Hypothalamus (tissue), 51 donors: Measurements from ENCODE around the gene CDH24.

ENCODE experiments used
- DNase-seq, 51 donors: peaks; one replicate each; lab custom pipeline; 2025; lab: John Stamatoyannopoulos, UW

Gene CDH24

DNA sequence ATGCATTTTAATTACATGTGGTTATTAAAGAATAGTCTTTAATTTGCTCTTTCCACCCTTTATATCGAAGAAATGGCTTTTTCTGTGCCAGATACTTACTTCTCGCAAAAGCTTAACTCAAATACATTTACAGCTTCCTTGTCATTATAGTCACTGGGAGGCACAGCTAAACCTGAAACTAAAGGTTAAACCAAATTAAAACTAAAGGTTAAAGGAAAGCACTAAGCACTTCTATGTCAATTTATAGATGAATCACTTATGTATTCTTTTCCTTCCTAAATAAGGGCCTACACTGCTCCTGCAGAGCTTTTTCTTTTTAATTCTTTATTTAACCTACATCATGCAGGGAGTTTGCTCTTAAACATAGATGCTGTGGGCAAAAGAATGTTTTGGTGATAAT lies 56.5 kb downstream of the CDH24 start:
- DNase-seq: no peak

DNA sequence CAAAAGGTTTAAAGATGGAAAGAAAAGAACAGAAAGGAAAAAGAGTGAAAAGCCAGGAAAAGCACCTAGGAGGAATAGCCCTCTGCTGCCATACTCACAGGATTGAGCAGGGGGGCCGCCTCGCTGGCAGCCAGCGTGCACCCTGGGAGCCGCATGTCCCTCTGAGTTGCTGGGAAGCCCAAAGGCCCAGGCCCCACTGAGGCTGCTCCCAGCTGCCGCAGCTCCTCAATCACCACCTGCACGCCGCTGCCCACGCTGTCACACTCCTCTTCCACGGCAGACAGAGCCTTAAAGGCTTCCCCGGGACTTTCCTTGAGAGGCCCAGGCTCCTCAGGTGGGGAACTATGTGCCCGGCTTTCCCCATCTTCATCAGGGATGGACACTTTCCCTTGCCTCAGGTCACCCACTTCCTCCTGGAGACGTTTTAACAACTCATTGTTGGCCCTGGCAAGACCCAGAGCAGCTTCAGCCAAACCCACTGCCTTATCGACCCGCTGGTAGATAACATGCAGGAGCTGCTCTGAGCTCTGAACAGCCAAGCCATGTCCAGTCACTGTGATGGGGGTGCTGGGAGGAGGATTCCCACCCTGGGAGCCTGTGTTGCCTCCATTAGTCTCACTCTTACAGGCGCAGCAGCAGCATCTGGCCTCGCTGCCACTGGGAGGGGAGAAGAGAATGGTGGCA lies 58.8 kb downstream of the CDH24 start:
- no peak for DNase-seq

DNA sequence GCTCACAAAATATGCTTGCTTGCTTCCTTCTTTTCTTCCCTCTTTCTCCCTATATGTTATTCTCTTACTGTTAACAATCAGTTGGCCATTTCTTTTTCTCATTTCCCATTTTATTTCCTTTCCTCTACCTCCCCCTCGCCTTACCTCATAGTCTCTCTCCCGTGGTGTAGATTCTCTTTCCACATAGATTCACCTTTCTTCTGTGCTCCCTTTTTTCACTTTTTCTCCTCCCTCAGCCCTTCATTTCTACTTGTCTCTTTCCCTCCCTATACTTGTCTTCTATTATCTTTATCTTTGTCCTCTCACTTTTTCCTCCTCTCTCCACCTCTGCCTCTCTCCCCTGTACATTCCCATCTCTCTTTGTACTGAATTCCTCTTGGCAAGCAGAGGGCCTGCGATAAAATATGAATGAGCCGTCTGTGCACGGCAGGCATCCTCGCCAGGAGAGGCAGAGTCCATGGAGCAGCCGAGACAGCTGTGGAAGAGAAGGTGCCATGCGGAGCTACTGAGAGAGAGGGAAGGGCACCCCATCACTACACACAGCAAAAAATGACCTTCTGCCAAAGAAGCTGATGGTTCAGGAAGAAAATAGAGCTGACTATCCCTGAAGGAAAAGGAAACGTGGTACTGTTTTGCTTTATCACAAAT lies 59.5 kb downstream of the CDH24 start:
- no peak for DNase-seq
